Kidney (tissue), 14 donors: ENCODE measurements around the gene BRIP1. TPM values are rescaled to one million over a fixed set of nuclear protein-coding genes. Genes with fewer than 3 reads are reported as not detected.

Experiments used
- DNase-seq, 5 donors: peaks; one replicate each; pipeline ENCODE4 v3.0.0-alpha.2; 2013 to 2020
- FAIRE-seq: peaks from 2 replicates; lab custom pipeline; 2012; peaks lifted over from hg19 to GRCh38; lab: Jason Lieb, UNC
- H3K27ac ChIP-seq, 2 donors: one replicate each; pipeline ENCODE4 v1.7.0; 2013; ENCODE audit warnings: low read depth in 2 of 2, low read length in 2 of 2, inconsistent platforms in 1 of 2
- H3K27me3 ChIP-seq: one replicate; pipeline ENCODE4 v1.7.1; 2013; ENCODE audit warnings: low read length, inconsistent platforms; ENCODE audit not compliant: control insufficient read depth, insufficient read depth
- H3K36me3 ChIP-seq, 3 donors: one replicate each; pipeline versions ENCODE4 v1.7.0 to v1.7.1; 2013; ENCODE audit warnings: low read length in 3 of 3, control low read depth in 1 of 3, inconsistent platforms in 1 of 3; ENCODE audit not compliant: insufficient read depth in 3 of 3, control insufficient read depth in 2 of 3
- H3K4me1 ChIP-seq, 3 donors: one replicate each; pipeline versions ENCODE4 v1.7.0 to v1.7.1; 2013; ENCODE audit warnings: low read length in 3 of 3, inconsistent platforms in 1 of 3, low read depth in 1 of 3; ENCODE audit not compliant: control insufficient read depth in 2 of 3, insufficient read depth in 2 of 3
- H3K4me3 ChIP-seq, 3 donors: one replicate each; pipeline versions ENCODE4 v1.7.0 to v1.8.1; 2013; ENCODE audit warnings: low read length in 3 of 3, control low read depth in 1 of 3, inconsistent platforms in 1 of 3
- H3K9ac ChIP-seq, 3 donors: one replicate each; pipeline versions ENCODE4 v1.7.0 to v1.7.1; 2013; ENCODE audit warnings: low read length in 3 of 3, control low read depth in 1 of 3, inconsistent platforms in 1 of 3
- H3K9me3 ChIP-seq, 3 donors: one replicate each; pipeline versions ENCODE4 v1.7.0 to v1.7.1; 2013; ENCODE audit warnings: low read length in 3 of 3, control low read depth in 1 of 3, inconsistent platforms in 1 of 3; ENCODE audit not compliant: control insufficient read depth in 2 of 3, insufficient read depth in 1 of 3
- CTCF ChIP-seq: IDR thresholded peaks from 3 replicates; pipeline ENCODE4 v1.5.1; 2012; ENCODE audit warnings: mild to moderate bottlenecking, moderate library complexity, borderline replicate concordance; ENCODE audit not compliant: insufficient read depth; ENCODE audit errors: extremely low read depth
- intact Hi-C: fragments of 100-400 bp; cut with DNase I; formaldehyde crosslinking; loops from one replicate; pipeline ENCODE4 v1.11.1; 2022
- polyA plus RNA-seq: library from polyadenylated mRNA; stranded (reverse); fragments of 350-450 nt; fragmentation: Illumina TruSeq; extraction: RNeasy Lipid Tissue Mini Kit (QIAGEN cat#74804); gene quantifications from one replicate; pipeline ENCODE4 v1.2.3, GENCODE V29; 2014; ENCODE audit warnings: low read depth, low replicate concordance; ENCODE audit not compliant: insufficient read depth
- total RNA-seq: library from RNA; stranded (reverse); fragmentation: NEBNext Ultra II Directional; extraction: Animal tissue kit (Norgen Biotek cat#: 25700); gene quantifications from one replicate; pipeline ENCODE4 v1.2.1, GENCODE V29; 2021
- donor health status: control.
- donor health status: control.
- donor health status: control.
- donor health status: control.
- donor health status: control.
- donor health status: DM: yes; HTN: yes; CAD: no.
- donor health status: Normal renal cell carcinoma (clear cell type).

Gene BRIP1
- total and polyA plus RNA-seq, 2 donors from 2014 or later: 0.54 TPM; not detected in 1

GRCh38 chr17:61660746-61661485, 202.4 kb downstream of the BRIP1 start:
- Histone ChIP-seq H3K27me3 (no peaks in the 10 kb centered on the region), H3K36me3 (no peaks in the 10 kb centered on the region), H3K27ac (no peak overlapping the region), H3K4me3 (no peak overlapping the region), H3K9ac (no peak overlapping the region), H3K4me1 (no peaks in the 10 kb centered on the region), H3K9me3 (no peaks in the 10 kb centered on the region)
- intact Hi-C loops: no loop called here
- no peak for TF ChIP-seq CTCF
- FAIRE-seq (no peak), DNase-seq (no peak)

GRCh38 chr17:61659437-61659836, 203.9 kb downstream of the BRIP1 start:
- Histone ChIP-seq H3K36me3 (no peaks in the 10 kb centered on the region), H3K27me3 (no peaks in the 10 kb centered on the region), H3K9me3 (peaks cover 0 to 3% (median 0%) of the 10 kb centered on the region in 3 donors), H3K4me1 (no peaks in the 10 kb centered on the region), H3K27ac (no peak overlapping the region), H3K9ac (no peak overlapping the region), H3K4me3 (no peak overlapping the region)
- DNase-seq (no peak), FAIRE-seq (no peak)
- intact Hi-C loops: no loop called here
- no peak for TF ChIP-seq CTCF

GRCh38 chr17:61658183-61658582, 205.1 kb downstream of the BRIP1 start:
- Histone ChIP-seq H3K27me3 (no peaks in the 10 kb centered on the region), H3K4me1 (no peaks in the 10 kb centered on the region), H3K9me3 (peaks cover 0 to 4% (median 3%) of the 10 kb centered on the region in 3 donors), H3K9ac (no peak overlapping the region), H3K4me3 (no peak overlapping the region), H3K36me3 (no peaks in the 10 kb centered on the region), H3K27ac (no peak overlapping the region)
- intact Hi-C loops: no loop called here
- no peak for FAIRE-seq
- no peak for TF ChIP-seq CTCF
- DNase-seq: no peak
